Stimulated activated CD4-positive, alpha-beta T cell treated with anti-CD3 and anti-CD28 coated beads, Interleukin-1b, Interleukin-23, amount 100 ng/mL, for 1 hour (primary cell): ENCODE data around the gene ELMO1.

Experiments used
- DNase-seq, 2 donors: peaks; one replicate each; pipeline ENCODE4 v3.0.0-alpha.2; 2020; ENCODE audit warnings: low read depth in 2 of 2

Gene ELMO1

GRCh38 chr7:37471619-37472018 is 23.0 kb upstream of the ELMO1 start:
- no peak for DNase-seq

GRCh38 chr7:37467002-37467401 is 18.3 kb upstream of the ELMO1 start:
- no peak for DNase-seq

- DNase-seq, result no peak
These were observed 13.5 kb upstream of the ELMO1 start for GRCh38 chr7:37462138-37462537.

- no peak for DNase-seq
These were observed 6.4 kb upstream of the ELMO1 start for GRCh38 chr7:37455081-37455480.

- no peak for DNase-seq
These were observed 3.7 kb upstream of the ELMO1 start for GRCh38 chr7:37452346-37452745.

GRCh38 chr7:37450035-37450434 is 1.4 kb upstream of the ELMO1 start:
- no peak for DNase-seq

GRCh38 chr7:37449621-37450020 is 957 bp upstream of the ELMO1 start:
- DNase-seq, result no peak

- DNase-seq, result no peak
These were observed 541 bp downstream of the ELMO1 start for GRCh38 chr7:37448011-37448635.

GRCh38 chr7:37446371-37446770 is 2.3 kb downstream of the ELMO1 start:
- no peak for DNase-seq

- no peak for DNase-seq
These were observed 2.9 kb downstream of the ELMO1 start for GRCh38 chr7:37445790-37446189.

- no peak for DNase-seq
These were observed 3.5 kb downstream of the ELMO1 start for GRCh38 chr7:37445064-37445723.

- no peak for DNase-seq
These were observed 5.0 kb downstream of the ELMO1 start for GRCh38 chr7:37443627-37444026.

- no peak for DNase-seq
These were observed 6.4 kb downstream of the ELMO1 start for GRCh38 chr7:37442268-37442667.

GRCh38 chr7:37441816-37442215 is 6.8 kb downstream of the ELMO1 start:
- no peak for DNase-seq

GRCh38 chr7:37441386-37441760 is 7.3 kb downstream of the ELMO1 start:
- no peak for DNase-seq

GRCh38 chr7:37440738-37441385 is 7.8 kb downstream of the ELMO1 start:
- DNase-seq, result no peak

- no peak for DNase-seq
These were observed 9.0 kb downstream of the ELMO1 start for GRCh38 chr7:37439653-37440026.

- DNase-seq, result no peak
These were observed 9.6 kb downstream of the ELMO1 start for GRCh38 chr7:37438906-37439652.

GRCh38 chr7:37435156-37435855 is 13.4 kb downstream of the ELMO1 start:
- DNase-seq, result no peak

GRCh38 chr7:37434529-37434928 is 14.1 kb downstream of the ELMO1 start:
- no peak for DNase-seq

GRCh38 chr7:37433166-37433565 is 15.5 kb downstream of the ELMO1 start:
- no peak for DNase-seq

- no peak for DNase-seq
These were observed 16.3 kb downstream of the ELMO1 start for GRCh38 chr7:37432281-37432920.
